Stomach (tissue), 9 donors: Measurements from ENCODE around the gene EIF4H. TPM values are rescaled to one million over a fixed set of nuclear protein-coding genes. Genes with fewer than 3 reads are reported as not detected.

Experiments
- DNase-seq, 2 donors: peaks; one replicate each; pipeline versions ENCODE4 v3.0.0 to v3.0.0-alpha.2; 2013 to 2019
- H3K27ac ChIP-seq, 5 donors: fragments of 200-600 bp in 4 of 5; sonication (generic) in 4 of 5; one replicate each; pipeline ENCODE4 v1.5.1; 2013 to 2019; ENCODE audit warnings: mild to moderate bottlenecking in 1 of 5, moderate library complexity in 1 of 5
- H3K27me3 ChIP-seq, 3 donors: fragments of 200-600 bp; sonication (generic); one replicate each; pipeline ENCODE4 v1.5.1; 2017 to 2019; ENCODE audit warnings: mixed run types in 1 of 3
- H3K36me3 ChIP-seq, 4 donors: fragments of 200-600 bp; sonication (generic); 1 replicate in 3 of 4; 2 replicates in 1 of 4; pipeline ENCODE4 v1.5.1; 2016 to 2019
- H3K4me1 ChIP-seq, 4 donors: fragments of 200-600 bp; sonication (generic); one replicate each; pipeline ENCODE4 v1.5.1; 2016 to 2019
- H3K4me3 ChIP-seq, 4 donors: fragments of 200-600 bp; sonication (generic) in 3 of 4; one replicate each; pipeline ENCODE4 v1.5.1; 2016 to 2019; ENCODE audit warnings: mild to moderate bottlenecking in 1 of 4
- H3K9me3 ChIP-seq, 4 donors: fragments of 200-600 bp; sonication (generic); one replicate each; pipeline ENCODE4 v1.5.1; 2016 to 2019
- EP300 ChIP-seq: sonication (generic); formaldehyde crosslinking; IDR thresholded peaks from one replicate; pipeline ENCODE4 v1.6.1; 2017; ENCODE audit warnings: antibody characterized with exemption
- POLR2A ChIP-seq, 4 donors: fragments of 450-650 bp; IDR thresholded peaks; one replicate each; pipeline ENCODE4 v1.6.1; 2016; ENCODE audit warnings: antibody characterized with exemption in 4 of 4, control low read depth in 2 of 4, mild to moderate bottlenecking in 1 of 4, moderate library complexity in 1 of 4
- POLR2AphosphoS5 ChIP-seq, 3 donors: sonication (generic); formaldehyde crosslinking; IDR thresholded peaks; one replicate each; pipeline ENCODE4 v1.6.1; 2016; ENCODE audit warnings: antibody characterized with exemption in 3 of 3
- WGBS, 5 donors: extraction: QIAGEN DNeasy Blood & Tissue Kit in 3 of 5; methylation state at CpG; one replicate each; pipeline versions ENCODE4 v1.1.5 to v1.1.7; 2013 to 2018; 5-methylcytosine and 5-hydroxymethylcytosine counted together
- intact Hi-C: fragments of 100-400 bp; cut with DNase I; formaldehyde crosslinking; loops from one replicate; pipeline ENCODE4 v1.15.1; 2023; ENCODE audit warnings: low total_unique reads
- polyA plus RNA-seq, 3 donors: library from polyadenylated mRNA; stranded (reverse); fragments of 200-250 nt; gene quantifications; one replicate each; pipeline ENCODE4 v1.2.3, GENCODE V29; 2013
- total RNA-seq, 5 donors: library from RNA; depleted of rRNA; stranded (reverse); fragments of >200 nt; gene quantifications; one replicate each; pipeline versions ENCODE4 v1.1.0 to v1.2.3, GENCODE V29; 2014 to 2016
- TF ChIP-seq, protein P1 (sequence below), 7 experiments: fragments of 450-650 bp in 4 of 7; fragments of 200-600 bp in 3 of 7; sonication (generic) in 3 of 7; IDR thresholded peaks; one replicate each; pipeline ENCODE4 v1.5.1; 2016 to 2019; ENCODE audit warnings: antibody characterized with exemption in 7 of 7, control low read depth in 2 of 7, mild to moderate bottlenecking in 1 of 7
- donor health status: healthy with polysubstance abuse.
- donor health status: Bipolar disorder and iron deficiency.
- donor health status: healthy.

The EIF4H gene
- total and polyA plus RNA-seq, 8 donors: 71.2 to 235 (median 165) TPM

- Histone ChIP-seq H3K27me3 (no peaks in the 10 kb centered on the region), H3K36me3 (peaks cover 10 to 40% (median 23%) of the 10 kb centered on the region in 4 donors), H3K9me3 (no peaks in the 10 kb centered on the region), H3K4me3 (peak overlapping the region in 1 of 4 donors; percentile 5), H3K27ac (peak overlapping the region in 4 of 5 donors; percentile 9 to 40 (median 29)), H3K4me1 (peaks cover 81 to 89% (median 86%) of the 10 kb centered on the region in 4 donors)
- peak in 1 of 2 donors; percentile 22 for DNase-seq
- TF ChIP-seq EP300: no peak
- no peak for TF ChIP-seq POLR2A (IDR thresholded peaks at IDR 0.05)
- no peak for TF ChIP-seq POLR2AphosphoS5 (IDR thresholded peaks at IDR 0.05)
- TF ChIP-seq, protein P1, sequence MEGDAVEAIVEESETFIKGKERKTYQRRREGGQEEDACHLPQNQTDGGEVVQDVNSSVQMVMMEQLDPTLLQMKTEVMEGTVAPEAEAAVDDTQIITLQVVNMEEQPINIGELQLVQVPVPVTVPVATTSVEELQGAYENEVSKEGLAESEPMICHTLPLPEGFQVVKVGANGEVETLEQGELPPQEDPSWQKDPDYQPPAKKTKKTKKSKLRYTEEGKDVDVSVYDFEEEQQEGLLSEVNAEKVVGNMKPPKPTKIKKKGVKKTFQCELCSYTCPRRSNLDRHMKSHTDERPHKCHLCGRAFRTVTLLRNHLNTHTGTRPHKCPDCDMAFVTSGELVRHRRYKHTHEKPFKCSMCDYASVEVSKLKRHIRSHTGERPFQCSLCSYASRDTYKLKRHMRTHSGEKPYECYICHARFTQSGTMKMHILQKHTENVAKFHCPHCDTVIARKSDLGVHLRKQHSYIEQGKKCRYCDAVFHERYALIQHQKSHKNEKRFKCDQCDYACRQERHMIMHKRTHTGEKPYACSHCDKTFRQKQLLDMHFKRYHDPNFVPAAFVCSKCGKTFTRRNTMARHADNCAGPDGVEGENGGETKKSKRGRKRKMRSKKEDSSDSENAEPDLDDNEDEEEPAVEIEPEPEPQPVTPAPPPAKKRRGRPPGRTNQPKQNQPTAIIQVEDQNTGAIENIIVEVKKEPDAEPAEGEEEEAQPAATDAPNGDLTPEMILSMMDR (IDR thresholded peaks at IDR 0.05): no peak
- 32 to 47% (median 38%) methylated on average over 9 of the region's 9 CpGs for WGBS, 5 donors
- intact Hi-C loops: loop anchor here (10.0 kb wide), 1 partner anchor 94 kb away; the partner anchor contains the start of gene LIMK1
Measured at GRCh38 chr7:74178632-74179031, 4.5 kb downstream of the EIF4H start.

DNA sequence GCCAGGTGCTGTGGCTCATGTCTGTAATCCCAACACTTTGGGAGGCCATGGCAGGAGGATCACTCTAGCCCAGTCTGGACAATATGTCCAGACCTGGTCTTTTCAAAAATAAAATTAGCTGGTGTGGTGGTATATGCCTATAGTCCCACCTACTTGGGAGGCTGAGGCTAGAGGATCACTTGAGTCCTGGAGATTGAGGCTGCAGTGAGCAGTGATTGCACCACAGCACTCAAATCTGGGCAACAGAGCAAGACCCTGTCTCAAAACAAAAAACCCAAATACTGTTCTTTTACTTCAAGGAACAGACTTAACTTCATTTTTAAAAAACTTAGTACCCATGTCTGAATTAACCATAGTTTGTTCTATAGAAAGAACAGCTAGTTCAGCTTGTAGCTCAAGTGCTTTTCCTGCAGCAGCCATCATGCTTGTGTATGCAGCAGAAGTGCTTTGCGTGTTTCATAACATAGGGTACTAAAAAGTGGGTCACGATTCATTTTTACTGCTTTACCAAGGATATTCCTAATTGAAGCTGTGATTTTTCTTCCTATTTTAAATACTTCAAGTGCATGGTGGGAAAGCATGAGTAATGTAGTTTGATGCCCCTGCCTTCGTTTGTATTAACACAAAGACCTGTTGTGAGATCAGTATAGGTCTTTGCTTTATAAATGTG is 5.9 kb downstream of the EIF4H start:
- Histone ChIP-seq H3K27me3 (no peaks in the 10 kb centered on the region), H3K9me3 (no peaks in the 10 kb centered on the region), H3K27ac (peak overlapping the region in 2 of 5 donors; percentile 14 to 39), H3K4me1 (peaks cover 87 to 100% (median 94%) of the 10 kb centered on the region in 4 donors), H3K36me3 (peaks cover 10 to 40% (median 23%) of the 10 kb centered on the region in 4 donors), H3K4me3 (no peak overlapping the region)
- WGBS, 5 donors: 59 to 72% (median 63%) methylated on average over 3 of the region's 3 CpGs
- DNase-seq: no peak
- TF ChIP-seq EP300 (no peak), POLR2AphosphoS5 (IDR thresholded peaks at IDR 0.05) (no peak), POLR2A (IDR thresholded peaks at IDR 0.05) (no peak)
- TF ChIP-seq, protein P1 (IDR thresholded peaks at IDR 0.05): no peak
- intact Hi-C loops: loop anchor here (10.0 kb wide), 1 partner anchor 95 kb away; the partner anchor contains the start of gene LIMK1

DNA sequence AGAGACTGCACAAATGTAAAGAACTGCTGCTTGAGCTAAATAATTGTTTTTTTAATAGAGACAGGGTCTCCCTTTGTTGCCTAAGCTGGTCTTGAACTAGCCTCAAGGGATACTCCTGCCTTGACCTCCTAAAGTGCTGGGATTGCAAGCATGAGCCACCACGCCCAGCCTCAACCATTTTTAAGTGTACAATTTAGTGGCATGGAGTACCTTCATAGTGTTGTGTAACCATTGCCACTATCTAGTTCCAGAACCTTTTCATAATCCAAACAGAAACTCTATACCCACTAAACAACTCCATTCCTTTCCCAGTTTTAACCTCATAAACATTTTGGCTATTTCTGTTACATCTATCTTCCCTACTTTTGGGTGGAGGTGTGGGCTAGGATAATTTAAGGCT is 6.7 kb downstream of the EIF4H start:
- peak overlapping the region in 2 of 5 donors; percentile 15 to 39 for H3K27ac ChIP-seq
- H3K4me1 ChIP-seq: peaks cover 83 to 100% (median 94%) of the 10 kb centered on the region in 4 donors
- H3K9me3 ChIP-seq: no peaks in the 10 kb centered on the region
- peaks cover 10 to 40% (median 23%) of the 10 kb centered on the region in 4 donors for H3K36me3 ChIP-seq
- no peak for TF ChIP-seq EP300
- TF ChIP-seq POLR2A (IDR thresholded peaks at IDR 0.05): no peak
- no peak for TF ChIP-seq POLR2AphosphoS5 (IDR thresholded peaks at IDR 0.05)
- TF ChIP-seq, protein P1 (IDR thresholded peaks at IDR 0.05): no peak
- intact Hi-C loops: no loop called here
- H3K4me3 ChIP-seq: no peak overlapping the region
- no peak for DNase-seq
- no peaks in the 10 kb centered on the region for H3K27me3 ChIP-seq
- 58 to 82% (median 74%) methylated on average over 1 of the region's 1 CpG for WGBS, 5 donors

- no peak for DNase-seq
- Histone ChIP-seq H3K9me3 (no peaks in the 10 kb centered on the region), H3K27ac (peak overlapping the region in 1 of 5 donors; percentile 25), H3K36me3 (peaks cover 10 to 34% (median 23%) of the 10 kb centered on the region in 4 donors), H3K4me3 (no peak overlapping the region), H3K27me3 (no peaks in the 10 kb centered on the region), H3K4me1 (peaks cover 80 to 100% (median 93%) of the 10 kb centered on the region in 4 donors)
- intact Hi-C loops: no loop called here
- TF ChIP-seq, protein P1 (IDR thresholded peaks at IDR 0.05): no peak
- no peak for TF ChIP-seq POLR2AphosphoS5 (IDR thresholded peaks at IDR 0.05)
- no peak for TF ChIP-seq EP300
- TF ChIP-seq POLR2A (IDR thresholded peaks at IDR 0.05): no peak
- WGBS, 5 donors: 59 to 69% (median 68%) methylated on average over 5 of the region's 5 CpGs
Measured at GRCh38 chr7:74181821-74182220, 7.7 kb downstream of the EIF4H start.
